ENCODE results near the gene CNNM1.

The CNNM1 gene

DNA sequence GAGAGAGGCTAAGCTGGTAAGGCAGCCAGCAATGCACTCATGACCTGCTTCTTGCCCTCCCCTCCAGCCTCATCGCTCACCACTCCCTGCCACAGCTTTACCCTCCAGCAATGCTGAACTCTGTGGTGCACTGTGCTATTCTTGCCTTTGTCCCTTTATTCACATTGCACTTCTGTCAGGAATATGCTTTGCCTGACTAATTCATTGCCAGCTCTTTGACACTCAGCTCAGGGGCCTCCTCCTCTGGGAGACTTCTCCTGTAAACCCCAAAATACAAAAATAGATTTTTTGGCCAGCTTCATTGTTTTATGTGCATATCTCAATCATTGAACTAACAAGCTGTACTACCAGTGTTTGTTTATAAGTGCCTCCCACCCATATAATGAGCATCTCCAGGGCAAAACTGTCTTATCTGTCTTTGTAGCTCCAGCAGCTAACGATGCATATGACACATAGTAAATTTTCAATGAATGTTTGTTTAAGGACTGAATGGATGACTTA, 8.2 kb downstream of the CNNM1 start:
- DNase-seq, result peak in 3 of 51 donors; percentile 9 to 23 (median 17)

DNA sequence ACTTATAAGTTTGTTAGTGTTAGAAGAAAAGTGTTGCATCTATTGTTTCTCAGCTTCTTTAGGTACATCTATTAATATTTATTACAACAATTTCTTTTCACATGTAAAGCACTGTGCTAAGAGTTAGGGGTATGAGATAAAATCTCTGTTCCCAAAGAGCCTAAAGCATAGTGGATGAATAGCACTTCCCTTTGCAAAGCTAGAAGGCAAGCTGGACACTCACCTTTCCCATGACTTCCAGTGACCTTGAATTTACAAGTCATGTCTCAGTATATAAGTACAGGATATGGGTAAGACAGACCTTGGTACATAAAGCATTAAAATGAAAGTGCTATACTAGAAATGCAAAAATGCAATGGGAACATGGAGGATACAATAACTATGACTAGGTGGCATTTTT, 8.7 kb downstream of the CNNM1 start:
- DNase-seq, result no peak

DNA sequence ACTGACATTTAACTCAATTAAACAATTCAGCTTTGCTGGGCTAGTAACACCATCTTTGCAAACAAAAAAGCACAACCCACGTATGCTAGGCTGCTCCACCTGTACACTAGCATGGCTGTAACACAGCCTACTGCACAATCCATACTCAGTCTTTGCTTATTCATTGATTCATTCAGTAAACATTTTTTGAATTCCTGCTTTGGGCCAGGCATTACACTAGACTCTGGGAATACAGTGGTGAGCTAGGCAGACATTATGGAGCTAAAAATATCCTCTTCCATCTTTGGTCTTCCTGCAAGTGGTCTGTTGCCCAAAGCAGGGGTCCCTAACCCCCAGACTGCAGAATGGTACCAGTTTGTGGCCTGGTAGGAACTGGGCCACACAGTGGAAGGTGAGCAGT, 9.9 kb downstream of the CNNM1 start:
- DNase-seq, result peak in 1 of 51 donors; percentile 21

DNA sequence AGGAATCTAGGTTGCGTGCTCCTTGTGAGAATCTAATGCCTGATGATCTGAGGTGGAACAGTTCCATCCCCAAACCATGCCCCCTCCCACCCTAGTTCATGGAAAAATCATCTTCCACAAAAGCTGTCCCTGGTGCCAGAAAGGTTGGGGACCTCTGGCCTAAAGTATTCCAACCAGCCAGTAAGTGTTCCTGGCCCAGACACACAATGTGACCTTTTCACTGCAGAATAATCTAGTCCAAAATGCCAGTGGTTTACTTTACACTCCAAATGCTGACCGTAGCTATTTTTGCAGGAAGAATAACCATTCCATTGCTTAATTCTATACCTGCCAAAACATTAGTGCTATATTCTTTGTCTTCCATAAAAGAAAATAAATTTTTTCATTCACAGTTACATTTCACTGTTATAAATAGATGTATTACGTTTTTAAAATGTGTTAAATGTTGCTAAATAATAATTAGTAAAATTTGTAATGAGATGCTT, 10.4 kb downstream of the CNNM1 start:
- DNase-seq, result no peak

DNA sequence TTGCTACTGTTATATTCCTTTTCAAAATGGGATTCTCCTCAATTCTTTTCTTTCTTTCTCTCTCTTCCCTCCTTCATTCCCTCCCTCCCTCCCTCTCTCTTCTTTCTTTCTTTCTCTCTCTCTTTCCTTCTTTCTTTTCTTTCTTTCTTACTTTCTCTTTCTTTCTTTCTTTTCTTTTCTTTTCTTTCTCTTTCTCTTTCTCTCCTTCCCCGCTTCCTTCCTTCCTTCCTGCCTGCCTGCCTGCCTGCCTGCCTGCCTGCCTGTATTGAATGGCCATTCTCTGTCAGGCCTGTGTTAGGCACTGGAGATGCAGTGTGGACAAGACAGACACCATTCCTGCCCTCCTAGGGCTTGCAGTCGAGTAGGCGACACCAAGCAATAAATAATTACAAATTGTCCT, 11.5 kb downstream of the CNNM1 start:
- no peak for DNase-seq

DNA sequence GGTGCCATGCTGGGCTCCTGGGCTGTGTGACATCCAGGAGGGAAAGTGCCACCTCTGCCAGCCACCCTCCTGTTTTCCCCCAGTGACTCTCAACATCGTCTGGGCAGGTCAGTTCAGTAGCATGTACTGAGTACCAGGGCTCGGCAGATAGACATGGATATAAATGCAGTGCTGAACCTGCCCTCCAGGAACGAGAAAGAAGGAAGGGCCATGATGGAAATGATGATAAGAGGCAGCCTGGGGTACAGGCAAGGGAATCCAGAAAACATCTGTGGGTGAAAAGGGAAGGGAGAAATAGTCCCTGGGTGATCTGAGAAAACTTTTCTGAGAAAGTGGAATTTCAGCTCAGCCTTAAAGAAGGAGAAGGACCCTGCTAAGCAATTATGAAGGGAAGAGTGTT, 12.1 kb downstream of the CNNM1 start:
- DNase-seq, result peak in 1 of 51 donors; percentile 26

DNA sequence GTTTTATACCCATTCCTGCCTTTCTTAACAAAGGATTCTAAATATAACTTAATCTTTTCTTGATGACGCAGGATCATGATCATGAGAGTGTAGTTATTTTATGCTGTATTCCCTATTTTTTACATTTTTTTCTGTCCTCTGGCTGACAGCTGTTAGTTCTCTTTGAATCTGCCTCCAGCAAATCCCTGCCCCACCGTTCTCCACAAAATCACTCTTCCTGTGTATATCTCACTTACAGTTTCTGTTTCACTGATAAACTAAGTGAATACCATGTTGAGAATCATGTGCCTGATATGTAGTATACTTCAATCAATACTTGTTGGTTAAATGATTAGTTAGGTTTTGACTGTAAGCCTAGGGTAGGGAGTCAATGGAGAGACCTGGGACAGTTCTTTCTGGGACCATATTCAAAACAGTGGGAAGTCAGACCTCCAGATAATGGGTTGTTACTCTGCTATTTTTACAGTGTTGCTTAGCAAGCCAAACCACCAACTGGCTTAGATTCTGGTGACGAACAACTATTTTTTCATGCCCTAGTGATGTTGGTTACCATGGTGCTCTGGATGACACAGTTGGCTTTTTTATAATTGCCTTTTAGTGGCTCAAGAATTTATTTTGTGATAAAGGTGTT, 12.8 kb downstream of the CNNM1 start:
- DNase-seq, result peak in 1 of 51 donors; percentile 77

DNA sequence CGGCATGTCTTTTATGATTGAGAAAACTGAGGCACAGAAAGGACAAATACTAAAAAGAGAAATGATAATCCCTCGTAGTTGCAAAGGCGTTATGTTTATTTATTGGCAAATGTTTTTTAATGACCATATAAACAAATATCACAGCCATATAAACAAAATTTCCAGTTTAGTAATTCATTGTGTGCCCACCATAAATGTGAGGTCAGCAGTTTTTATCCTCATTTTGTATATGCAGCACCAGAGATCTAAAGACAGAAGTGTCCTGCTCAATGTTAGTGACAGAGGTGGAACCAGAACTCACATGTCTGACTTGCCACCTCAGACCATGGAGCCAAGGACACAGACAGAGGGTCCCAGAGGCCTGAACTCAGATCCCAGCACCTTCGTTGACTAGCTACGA, 14.1 kb downstream of the CNNM1 start:
- no peak for DNase-seq

DNA sequence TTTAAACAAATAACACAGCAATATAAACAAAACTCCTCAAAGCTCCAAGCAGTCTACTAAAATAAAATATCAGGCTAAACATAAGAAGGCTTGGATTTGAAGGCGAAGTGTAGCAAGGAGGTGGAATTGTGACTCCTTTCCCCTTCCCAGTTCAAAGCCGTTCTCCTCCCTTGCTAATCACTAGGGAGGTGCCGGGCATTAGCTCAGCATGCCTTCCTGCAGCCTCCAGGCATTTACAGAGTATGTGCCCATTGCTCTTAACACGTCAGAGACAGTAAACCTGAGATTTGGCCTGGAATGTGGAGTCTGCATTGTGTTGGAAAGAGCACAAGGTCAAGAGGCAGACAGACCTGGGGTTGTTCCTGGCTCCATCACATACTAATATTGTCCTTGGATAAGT, 15.6 kb downstream of the CNNM1 start:
- DNase-seq, result no peak

DNA sequence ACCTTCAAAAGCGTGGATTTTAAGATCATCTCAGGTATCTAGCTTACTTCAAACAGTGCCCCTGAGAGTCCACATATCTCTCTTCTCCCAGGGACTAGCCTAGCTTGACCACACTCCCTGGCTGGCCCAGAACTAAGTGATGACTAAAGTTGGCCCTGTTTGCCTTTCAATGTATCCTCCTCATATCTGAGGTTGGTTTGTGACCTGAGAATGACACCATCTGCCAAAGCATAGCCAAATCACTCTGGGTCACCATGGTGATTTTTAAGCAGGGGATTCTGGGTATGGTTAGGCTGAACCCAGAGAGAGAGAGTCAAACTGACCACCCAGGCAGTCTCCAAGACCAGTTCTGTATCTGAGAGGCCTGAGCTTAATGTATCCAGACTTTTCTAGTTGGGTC, 16.2 kb downstream of the CNNM1 start:
- no peak for DNase-seq

DNA sequence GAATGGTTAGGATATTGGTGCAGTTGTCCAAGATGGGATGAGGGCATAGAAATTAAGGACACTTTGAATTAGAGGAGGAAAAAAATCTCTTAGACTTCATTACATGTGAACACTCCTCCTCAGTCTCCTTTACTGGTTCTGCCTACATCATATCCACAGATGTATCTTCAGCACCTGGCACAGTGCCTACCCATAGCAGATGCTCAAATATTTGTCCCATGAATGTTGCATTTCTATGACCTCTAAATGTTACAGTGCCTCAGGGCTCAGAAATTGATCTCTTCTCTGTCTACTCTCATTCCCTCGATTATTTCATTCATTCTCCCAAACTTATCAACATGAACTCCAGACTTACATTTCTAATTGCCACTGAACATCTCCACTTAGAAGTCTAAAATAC, 17.1 kb downstream of the CNNM1 start:
- DNase-seq, result no peak

DNA sequence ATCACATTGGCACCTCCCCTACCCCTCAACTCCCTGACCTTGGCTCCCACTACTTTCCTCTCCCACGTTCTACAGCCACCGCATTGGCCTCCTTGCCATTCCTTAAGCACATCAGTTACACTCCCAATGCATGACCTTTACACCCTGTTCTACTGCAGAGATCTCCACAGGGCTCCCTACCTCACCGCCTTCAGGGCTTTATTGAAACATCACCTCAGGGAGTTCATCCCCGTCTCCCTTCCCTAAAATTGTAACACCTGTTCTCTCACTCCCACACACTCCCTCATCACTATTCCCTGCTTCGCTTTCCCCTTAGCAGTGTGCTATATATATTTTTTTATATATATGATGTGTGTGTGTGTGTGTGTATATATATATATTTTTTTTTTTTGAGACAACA, 18.5 kb downstream of the CNNM1 start:
- no peak for DNase-seq

DNA sequence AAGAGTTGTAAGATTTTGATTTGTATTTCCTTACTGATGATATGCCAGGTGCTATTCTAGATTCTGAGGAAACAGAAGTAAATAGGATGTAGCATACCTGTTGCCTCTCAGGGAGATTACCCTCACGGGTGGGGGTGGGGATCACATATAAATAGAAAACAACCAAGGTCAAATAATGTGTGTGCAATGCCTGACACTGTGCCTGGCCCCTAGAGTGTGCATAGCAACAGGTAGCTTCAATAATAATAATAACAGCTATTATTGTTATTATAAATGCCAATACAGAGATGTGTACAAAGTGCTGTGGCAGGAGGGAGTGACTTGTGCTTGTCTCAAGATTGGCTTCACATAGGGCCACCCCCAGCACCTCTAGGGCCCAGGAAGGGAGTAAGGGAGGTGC, 24.0 kb downstream of the CNNM1 start:
- DNase-seq, result no peak

DNA sequence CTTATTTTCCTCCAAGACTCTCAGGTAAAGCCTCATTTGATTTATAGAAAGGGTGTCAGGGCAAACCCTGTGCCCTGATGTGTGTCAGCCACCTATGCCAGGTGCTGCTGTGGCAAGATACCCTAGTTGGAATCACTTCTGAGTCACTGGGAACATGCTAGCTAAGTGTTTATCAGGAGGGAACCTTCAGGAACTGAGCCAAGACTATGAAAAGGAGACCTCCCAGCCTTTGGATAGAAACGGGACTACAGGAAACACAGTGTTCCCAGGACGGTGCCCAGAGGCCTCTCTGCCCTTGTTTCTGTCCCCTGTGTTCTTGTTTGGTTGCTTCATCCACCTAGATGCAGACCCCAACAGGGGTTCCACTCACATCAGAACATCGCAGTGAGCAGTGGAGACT, 28.5 kb downstream of the CNNM1 start:
- no peak for DNase-seq

DNA sequence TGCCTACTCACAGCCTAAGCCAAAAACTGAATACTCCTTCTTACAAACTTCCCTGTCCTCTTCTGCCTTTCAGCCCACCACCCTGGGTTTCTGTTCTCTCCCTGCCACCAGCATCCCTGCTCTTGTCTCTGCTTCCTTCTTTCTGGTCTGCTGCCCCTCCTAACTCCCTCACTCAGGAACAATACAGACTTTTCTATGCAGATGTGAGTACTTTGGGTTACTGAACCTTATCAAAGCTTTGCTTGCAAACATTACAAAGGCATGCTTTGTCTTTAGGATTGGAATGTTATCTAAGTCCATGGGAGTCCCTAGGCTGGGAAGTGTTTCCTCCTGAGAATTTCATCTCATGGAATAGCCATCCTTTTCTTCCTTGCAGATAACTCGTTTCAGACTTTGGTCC, 28.9 kb downstream of the CNNM1 start:
- DNase-seq, result no peak

DNA sequence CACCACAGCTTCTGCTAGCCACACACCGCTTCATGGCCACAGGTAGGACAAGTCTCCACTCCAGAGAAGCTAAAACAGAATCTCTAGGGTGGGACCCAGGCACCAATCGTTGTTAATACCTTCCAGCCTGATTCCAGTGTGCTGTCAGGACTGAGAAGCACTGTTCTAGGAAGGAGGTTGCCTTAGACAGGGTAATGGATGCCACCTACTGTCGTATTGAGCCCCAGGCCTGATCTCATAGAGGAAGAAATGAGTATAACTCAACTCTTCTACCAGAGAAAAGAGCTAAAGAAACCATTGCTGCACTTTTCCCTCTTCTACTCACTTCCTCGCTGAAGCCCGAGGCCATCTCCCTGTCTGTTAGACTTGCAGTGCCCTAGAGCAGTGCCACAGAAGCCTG, 31.8 kb downstream of the CNNM1 start:
- no peak for DNase-seq

DNA sequence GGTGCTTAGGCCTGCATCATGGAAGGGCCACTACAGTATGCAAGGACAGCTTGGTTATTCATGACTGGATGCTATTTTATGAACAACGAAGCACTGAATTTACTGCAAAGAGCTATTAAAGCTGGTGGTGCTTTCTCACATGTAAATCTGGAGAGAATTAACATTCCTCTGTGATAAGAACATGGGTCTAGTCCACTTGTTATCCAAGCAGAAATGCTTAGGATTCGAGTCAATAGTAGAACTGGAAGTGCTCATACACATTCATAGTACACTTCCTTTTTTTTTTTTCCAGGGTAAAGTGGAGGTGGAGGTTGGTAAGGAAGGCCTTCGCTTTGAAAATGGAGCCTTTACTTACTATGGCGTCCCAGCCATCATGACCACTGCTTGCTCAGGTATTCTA, 35.0 kb downstream of the CNNM1 start:
- no peak for DNase-seq

DNA sequence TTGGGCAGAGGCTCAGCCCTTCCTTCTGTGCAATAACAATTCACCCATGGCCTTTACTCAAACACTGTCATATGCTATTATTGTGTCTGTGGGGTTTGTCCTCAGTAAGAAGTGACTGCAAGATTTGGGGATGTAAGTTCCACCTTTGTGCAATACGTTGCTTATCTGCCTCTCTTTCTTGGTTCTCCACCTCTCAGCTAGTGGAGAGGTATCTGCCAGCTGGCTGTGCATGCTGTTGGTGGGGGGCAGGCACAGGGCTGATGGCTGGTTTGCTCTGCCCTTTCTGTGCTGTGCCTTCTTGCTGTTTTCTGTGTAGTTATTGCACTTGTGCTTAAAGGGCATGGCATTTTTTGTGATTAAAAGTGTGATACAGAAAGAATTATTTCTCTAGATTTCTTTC, 36.2 kb downstream of the CNNM1 start:
- no peak for DNase-seq

DNA sequence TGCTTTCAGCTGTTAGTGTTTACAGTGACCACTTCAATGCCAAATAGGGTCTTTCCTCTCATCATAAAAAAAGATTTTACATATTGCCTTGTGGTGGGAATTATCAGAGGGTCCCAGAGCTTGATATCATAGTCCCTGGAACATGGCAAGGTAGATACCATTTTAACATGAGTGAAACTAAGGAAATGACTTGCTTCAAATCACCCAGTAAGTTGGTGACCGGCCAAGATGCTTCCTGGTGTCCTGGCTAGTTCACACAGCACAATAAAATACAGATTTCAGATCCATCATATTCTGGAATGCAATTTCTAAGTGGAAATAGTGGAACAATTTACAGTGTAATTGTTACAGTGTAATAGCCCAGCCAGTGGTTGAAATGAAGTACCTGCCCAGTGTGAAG, 36.6 kb downstream of the CNNM1 start:
- DNase-seq, result no peak

DNA sequence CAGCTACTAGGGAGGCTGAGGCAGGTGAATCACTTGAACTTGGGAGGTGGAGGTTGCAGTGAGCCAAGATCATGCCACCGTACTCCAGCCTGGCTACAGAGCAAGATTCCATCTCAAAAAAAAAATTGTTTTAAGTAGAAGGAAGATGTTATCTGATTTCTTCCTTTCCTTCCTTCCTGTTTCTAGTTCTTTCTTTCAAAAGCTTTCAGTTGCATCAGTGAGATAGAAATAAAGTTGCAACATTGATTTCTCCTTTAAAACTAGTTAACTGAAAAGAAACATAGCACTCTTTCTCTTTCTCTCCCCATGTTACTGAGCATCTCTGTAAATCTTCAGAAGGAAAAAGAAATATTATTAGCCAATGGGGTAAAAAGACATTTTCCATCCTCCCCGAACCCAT, 37.5 kb downstream of the CNNM1 start:
- no peak for DNase-seq

DNA sequence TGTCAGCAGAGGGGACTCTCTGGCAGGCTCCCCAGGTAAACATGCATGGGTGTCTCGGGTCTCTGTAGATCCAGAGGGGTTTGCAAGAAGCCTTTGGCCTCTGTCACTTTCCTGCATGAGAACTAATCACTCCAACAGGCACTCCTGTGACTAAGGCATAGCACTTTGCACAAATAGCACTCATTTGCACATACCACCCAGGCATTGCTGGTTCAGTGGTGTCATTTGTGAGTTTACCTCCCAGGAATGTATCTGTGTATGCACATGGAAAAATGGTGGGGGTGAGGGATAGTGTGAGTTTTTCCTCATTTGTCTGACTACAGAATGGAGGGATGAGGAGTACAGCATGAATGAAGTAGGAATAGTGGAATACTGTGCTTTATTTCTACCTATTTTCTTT, 39.5 kb downstream of the CNNM1 start:
- peak in 1 of 51 donors; percentile 18 for DNase-seq

DNA sequence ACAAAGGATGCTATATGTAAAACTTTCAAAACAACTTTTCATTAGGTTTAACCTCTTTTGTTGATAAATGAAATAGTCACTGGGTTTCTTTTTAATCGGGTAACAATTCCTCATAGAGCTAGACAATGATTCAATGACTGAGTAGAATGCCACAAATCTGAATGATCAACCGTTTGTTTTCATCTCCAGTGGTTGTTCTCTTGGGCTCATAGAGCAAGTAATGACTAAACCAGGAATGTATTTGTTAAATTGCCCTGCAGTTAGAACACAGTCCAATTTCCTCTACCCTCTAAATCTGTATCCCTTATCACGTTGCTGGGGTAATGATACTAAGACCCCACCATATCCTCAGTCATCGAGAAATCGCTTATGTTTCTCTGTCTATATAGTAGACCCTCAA, 40.0 kb downstream of the CNNM1 start:
- DNase-seq, result no peak

DNA sequence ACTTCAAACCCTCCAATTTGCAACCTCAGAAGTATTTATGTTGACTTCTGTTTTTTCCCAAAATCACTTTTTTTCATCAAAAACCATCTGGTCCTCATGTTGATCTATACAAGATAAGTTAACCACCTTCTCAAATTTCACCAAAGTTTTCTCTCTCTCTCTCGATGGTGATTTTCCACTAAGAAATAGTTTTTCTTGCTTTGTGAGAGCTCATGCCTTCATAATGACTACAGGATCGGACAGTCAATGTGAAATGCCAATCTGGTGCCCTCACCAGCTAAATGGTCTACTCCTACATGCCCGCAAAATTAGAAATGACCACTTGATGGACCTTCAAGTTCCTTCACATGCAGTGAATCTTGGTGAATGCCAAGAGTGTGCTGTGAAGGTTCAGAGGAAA, 40.4 kb downstream of the CNNM1 start:
- no peak for DNase-seq

DNA sequence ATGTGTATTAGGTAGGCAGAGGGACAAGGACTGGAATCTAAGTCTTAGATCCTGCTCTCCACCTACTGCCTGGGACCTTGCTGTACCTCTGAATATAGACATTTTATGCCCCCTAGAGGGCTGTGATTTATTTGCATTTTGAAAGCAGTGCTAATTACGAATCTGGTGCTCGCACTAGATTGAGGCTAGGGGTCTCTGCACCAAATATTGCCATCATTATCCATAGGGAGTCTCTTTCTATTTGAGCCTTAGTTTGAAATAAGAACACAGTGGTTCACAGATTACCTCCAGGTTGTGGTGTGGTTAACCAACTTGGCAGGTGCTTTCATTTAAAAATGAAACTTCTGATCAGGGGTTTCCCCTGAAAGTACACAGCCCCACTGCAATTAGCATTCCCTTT, 41.8 kb downstream of the CNNM1 start:
- no peak for DNase-seq

Measured in hypothalamus (tissue), 51 donors.